CD4-positive, alpha-beta T cell treated with Interleukin-17A for 4 hours (primary cell): ENCODE data around the gene FAM78A.

Experiments
- DNase-seq: peaks from one replicate; pipeline ENCODE4 v3.0.0-alpha.2; 2020; ENCODE audit warnings: mixed read lengths

The FAM78A gene

GRCh38 chr9:131302244-131303075 is 26.1 kb upstream of the FAM78A start:
- DNase-seq = no peak

GRCh38 chr9:131300444-131300843 is 24.1 kb upstream of the FAM78A start:
- no peak for DNase-seq

DNA sequence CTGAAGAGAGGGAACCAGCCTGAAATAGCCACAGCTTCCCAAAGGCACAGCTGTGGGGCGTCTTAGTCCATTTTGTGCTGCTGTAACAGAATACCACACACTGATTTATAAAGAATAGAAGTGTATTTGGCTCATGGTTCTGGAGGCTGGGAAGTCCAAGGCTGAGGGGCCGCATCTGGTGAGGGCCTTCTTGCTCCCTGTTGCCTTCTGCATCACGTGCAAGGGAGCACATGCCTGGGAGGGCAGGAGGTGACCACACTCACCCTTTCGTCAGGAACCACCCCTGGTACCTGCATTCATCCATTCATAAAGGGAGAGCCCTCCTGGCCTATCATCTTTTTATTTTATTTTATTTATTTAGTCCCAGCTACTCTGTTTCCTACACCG is 23.6 kb upstream of the FAM78A start:
- no peak for DNase-seq

DNA sequence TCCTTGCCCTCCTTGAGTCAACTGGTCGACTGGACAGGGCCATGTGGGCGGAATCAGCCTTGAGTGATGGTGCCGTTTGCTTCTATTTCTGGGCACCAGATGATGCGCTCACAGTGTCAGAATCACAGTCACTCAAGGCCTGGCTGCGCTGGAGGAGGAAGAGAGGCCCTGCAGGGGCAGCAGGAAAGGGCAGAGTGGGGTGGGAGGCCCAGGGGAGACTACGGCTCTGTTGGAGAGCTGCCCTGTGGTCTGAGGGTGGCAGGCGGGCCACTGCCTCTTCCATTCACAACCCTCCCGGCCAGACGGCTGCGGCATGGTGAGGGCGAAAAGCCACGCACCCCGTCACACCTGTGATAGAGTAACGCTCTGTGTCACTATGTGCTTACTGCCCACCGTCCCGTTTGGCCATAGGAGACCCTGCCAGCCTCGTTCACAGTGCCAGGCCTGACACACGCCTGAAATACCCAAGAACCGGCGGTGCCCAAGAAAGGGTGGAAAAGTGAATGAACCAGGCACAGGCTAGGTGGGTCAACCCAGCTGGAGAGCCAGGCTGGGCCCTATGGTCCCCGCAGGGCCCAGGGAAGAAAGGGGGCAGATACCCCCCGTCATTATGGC is 23.1 kb upstream of the FAM78A start:
- DNase-seq = no peak

- no peak for DNase-seq
Observed at GRCh38 chr9:131298816-131299215, 22.5 kb upstream of the FAM78A start.

DNA sequence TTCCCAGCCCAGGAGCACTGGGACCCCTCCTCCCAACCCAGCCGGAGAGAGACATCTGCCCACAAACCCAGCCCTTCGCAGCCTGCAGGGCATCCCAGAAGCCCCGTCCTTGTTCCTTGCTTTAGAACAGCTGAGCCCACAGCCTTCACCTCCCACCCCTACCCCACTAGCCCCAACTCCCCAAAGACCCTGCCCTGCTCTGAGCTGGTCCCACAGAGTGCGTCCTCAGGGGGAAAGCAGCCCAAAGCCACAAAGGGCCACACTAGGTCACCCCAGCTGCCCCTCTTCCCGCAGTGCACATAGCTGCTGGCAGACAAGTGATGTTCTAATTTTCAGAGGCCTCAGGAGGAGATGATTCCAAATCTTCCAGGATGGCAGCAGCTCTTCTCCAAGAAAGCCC is 22.0 kb upstream of the FAM78A start:
- DNase-seq = no peak

DNA sequence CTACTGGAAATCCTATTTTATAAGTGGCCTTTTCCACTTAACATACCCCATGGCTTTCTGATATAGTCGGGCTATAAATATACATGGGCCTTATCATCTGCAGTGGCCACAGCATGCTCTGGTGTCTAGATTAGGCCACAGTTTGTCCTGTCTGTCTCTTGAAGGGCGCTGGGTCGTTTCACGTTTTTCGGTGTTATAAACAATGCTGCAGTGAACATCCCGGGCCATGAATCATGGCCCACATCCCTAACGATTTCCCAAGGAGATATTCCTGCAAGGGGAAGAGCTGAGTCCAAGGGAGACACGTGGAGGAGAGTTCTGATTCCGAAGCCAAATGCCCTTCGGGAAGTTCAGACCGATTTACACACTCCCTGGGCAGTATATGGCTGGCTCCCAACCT is 21.6 kb upstream of the FAM78A start:
- DNase-seq = no peak

GRCh38 chr9:131296906-131297500 is 20.7 kb upstream of the FAM78A start:
- no peak for DNase-seq

DNA sequence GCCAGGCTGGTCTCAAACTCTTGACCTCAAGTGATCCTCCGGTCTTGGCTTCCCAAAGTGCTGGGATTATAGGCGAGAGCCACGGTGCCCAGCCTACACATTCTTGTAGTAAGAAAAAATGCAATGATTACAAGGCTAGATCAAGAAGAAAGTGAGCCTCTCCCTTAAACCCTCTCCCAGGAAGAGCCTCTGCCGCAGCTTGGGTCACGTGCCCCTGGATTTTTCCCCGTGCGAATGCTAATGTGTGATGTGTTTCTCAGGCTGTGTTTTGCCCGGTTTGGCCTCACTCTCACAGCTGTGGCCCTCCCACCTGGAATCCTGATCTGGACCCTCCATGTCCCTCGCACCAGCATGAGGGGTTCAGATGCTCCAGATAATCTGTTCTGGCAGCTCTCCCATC is 20.1 kb upstream of the FAM78A start:
- no peak for DNase-seq

DNA sequence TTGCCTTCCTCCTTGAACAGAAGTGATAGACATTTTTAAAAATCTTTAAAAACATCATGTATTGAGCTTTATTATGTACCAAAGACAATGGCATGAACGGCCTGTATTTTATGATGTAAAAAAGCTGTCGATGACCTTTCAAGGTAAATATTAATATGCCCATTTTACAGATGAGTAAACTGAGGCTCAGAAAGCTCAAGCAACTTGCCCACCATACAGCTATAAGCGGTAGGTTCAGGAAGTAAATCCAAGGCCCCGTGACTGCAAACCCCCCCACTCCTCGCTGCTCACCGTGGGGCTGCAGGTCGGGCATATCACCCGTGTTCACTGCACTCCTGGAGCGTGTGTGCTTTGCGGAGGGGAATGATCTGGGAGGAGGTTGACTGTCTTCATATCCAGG is 16.6 kb upstream of the FAM78A start:
- DNase-seq = no peak

GRCh38 chr9:131291795-131292315 is 15.5 kb upstream of the FAM78A start:
- DNase-seq = no peak

DNA sequence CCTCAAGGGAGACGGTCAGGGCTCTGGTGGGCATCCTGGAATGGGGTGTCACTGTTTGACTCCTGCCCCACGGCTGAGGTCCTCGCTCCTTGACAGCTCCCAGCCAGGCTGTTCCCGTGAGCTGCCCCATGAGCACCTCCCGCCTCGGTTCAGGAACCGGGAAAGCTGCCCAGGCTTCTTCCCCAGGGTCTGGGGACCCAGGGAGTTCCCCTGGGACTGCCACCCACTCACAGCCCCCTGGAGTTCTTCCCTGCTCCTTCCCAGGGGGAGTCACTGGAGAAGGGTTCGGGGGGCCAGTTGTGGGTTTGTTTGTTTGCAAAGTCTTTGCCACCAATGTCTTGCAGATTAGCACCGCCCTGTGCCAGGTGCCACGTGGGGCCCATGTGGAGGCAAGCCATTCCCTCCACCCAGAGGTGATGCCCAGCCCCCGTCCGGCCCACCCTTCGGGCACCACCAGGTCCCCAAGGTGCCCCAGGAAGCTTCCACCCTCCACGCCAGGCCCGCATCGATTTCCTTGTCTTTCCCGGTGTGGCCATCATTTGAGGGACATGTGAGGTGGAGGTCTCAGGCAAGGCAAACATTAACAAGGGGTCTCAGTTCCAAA is 14.6 kb upstream of the FAM78A start:
- DNase-seq = no peak

DNA sequence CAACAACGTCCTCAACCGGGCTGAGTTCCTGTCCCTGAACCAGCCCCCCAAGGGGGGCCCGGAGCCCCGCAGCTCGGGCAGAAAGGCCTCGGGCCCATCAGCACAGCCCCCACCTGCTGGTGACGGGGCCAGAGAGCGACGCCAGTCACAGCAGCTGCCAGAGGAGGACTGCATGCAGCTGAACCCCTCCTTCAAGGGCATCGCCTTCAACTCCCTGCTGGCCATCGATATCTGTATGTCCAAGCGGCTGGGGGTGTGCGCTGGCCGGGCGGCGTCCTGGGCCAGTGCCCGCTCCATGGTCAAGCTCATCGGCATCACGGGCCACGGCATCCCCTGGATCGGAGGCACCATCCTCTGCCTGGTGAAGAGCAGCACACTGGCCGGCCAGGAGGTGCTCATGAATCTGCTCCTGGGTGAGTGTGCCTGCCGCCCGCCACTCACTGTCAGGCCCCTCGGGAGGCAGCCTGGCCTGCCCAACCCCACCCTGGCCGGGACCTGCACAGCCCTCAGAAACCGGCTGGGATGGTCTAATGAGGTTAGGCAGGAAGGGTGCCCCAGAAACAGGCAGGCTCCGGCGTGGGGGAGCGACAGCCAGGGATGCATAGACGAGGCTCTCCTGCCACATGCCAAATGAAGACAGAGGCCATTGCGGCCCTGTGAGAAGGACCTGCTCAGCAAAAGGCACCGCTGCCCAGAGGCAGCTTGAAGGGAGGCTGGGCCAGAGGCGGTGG is 13.9 kb upstream of the FAM78A start:
- no peak for DNase-seq

DNA sequence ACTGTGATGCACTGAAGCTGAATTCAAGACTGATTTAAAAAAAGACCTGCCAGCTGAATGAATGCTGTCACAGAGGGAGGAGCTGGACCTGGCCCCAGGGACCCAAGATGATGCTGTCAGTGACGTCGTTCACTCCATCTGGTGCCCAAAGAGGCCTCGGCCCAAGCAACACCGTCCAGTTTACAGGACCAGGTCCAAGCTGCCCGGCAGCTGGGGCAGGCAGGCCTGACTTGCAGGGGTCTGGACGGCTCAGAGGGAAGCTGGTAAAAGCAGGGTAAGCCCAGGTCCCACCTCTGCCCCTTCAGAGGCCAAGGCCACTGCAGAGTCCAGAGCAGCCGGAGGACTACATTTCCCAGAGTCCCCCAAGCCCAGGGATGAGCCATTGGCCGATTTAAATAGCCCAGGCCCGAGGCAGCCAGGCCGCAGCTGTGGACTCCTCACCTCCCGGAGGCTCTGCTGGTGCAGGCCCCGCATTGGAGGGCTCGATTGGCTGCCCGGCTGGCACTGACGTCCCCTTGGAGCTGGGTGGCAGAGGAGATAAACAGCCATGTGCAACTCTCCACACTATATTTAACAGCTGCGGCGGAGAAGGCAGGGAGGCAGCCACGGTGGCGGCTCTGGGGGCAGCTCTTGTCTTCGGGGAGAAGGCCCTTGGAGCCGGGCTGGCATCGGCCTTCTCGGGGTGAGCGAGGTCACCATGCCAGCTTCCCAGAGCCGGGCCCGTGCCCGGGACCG is 13.2 kb upstream of the FAM78A start, which contains the start of gene PLPP7:
PLPP7 (plus strand) TSS at position 423 of the 735 bp plus-strand sequence; CDS start at position 698, 275 bp downstream.
- DNase-seq = no peak

DNA sequence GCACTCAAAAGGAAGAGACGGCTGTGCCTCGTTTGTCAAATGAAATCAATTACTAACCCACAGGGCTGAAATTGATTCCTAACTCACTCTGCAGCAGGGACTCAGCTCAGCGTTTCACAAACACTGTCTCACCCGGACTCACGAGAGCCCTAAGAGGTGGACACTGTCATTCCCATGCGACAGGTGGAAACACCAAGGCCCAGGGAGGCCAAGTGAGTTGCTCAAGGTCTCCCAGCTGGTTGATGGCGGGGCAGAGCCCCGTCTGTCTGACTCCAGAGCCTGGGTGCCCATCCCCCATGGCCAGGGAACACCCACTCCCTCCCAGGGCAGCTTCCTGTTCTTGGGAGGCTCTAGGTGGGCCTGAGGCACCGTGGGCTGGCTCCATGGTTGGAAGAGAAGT is 11.9 kb upstream of the FAM78A start:
- no peak for DNase-seq

DNA sequence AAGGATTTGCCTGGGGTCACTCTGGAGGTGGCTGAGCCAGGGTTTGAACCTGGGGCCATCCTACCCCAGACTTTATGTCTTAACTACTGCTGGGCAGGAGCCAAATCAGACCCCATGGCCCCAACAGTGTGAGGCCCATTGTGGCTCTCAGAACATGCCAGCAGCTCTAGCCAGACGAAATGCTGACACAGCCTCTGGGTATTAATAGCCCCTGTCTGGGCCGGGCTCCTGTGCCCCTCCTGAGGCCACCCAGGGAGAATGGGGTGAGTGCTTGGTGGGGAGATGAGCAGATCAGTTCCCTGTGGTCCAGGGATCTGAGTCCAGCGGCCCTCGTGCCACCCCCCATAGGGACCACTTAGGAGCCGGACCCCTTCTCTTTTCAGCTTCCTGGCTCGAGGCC is 11.0 kb upstream of the FAM78A start:
- no peak for DNase-seq

GRCh38 chr9:131284856-131285255 is 8.5 kb upstream of the FAM78A start:
- DNase-seq = no peak

- DNase-seq = peak; percentile 39
Observed at GRCh38 chr9:131282688-131283422, 6.5 kb upstream of the FAM78A start.

DNA sequence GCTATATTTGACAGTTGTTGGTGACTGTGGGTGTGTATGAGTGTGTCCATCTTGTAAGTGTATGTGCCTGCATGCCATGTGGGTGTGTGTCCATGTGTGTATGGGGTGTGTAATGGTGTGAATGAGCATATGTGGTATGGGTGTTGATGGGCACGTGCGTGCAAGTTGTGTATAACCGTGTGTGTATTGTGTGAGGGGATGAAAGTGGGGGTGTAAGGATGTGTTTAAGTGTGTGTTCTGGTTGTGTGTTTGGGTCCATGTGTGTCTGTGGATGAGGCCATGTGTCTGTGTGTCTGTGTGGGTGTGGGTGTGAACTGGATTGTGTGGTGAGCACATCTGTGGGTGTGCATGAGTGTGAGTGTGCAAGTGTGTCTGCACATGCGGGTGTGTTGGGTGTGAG is 5.9 kb upstream of the FAM78A start:
- no peak for DNase-seq

DNA sequence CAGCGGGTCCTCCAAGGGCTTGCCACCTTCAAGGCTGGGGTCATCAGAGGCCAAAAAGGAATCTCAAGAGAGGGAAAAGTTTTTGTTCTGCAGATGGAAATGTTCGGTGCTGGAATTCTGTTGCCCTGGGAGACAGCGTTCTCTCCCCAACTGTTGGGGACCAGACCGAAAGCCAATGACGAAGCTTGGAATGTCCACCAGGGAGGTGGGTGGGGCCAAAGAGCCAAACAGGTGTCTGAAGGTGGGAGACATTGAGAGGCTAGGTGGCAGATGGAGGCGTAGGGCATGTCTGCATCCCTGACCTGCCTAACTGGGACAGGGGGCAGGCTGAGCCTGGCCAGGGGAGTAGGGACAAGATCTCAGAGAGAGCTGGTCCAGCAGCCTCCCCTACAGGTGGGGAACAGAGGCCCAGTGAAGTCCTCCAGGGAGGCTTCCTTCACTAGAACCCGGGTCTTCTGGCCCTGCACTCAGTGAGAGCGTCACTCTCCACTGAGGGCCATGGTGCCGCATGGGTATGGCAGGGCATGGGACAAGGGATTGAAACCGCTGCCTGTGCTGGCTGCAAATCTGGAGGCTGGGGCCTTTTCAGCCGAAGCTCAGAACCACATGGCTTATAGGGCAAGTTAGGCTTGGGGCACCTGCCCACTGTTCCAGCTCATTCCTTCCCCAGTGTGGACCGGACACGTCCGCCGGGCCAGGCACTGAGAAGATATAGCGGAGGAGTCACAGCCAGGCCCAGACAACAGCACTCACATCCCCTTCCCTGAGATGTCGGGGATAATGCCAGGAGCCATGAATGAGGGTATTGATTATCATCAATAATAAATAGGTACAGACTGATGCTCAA is 5.0 kb upstream of the FAM78A start:
- DNase-seq = no peak
